IMR-90 (cell line): ENCODE data around the gene ZNF175. TPM values are rescaled to one million over a fixed set of nuclear protein-coding genes. Genes with fewer than 3 reads are reported as not detected.

Experiments used
- ATAC-seq: fragments of 200-7000 bp; cut with Tn5 transposase; 2 replicates; pipeline ENCODE4 v1.9.1; 2020; ENCODE audit warnings: low read depth, mild to moderate bottlenecking, moderate library complexity
- BruUV-seq: library from RNA; stranded (reverse); fragments of 400-500 nt; replicated peaks from 2 replicates; lab custom pipeline; 2021; lab: Mats Ljungman, UMichigan
- CTCF ChIA-PET: fragments of 300-600 bp; formaldehyde crosslinking; extraction: SDS; loops from one replicate; lab custom pipeline; 2021; ENCODE audit warnings: antibody characterized with exemption; lab: Yijun Ruan, JAX
- POLR2A ChIA-PET: fragments of 300-600 bp; sonication (Branson Sonifier 250); formaldehyde crosslinking; loops from one replicate; lab custom pipeline; 2022; ENCODE audit warnings: antibody characterized with exemption; ENCODE audit not compliant: unreplicated experiment; lab: Charles Lee
- DNase-seq: peaks from one replicate; pipeline ENCODE4 v3.0.0; 2013
- H2AFZ ChIP-seq: replicated peaks from 2 replicates; pipeline ENCODE3; 2013; ENCODE audit warnings: low read length, mild to moderate bottlenecking; ENCODE audit not compliant: poor library complexity
- H2AK5ac ChIP-seq: 2 replicates; pipeline ENCODE4 v1.6.1; 2013; ENCODE audit warnings: low read depth, low read length, inconsistent platforms
- H2AK9ac ChIP-seq: replicated peaks from 2 replicates; pipeline ENCODE3; 2013; ENCODE audit warnings: mild to moderate bottlenecking, low read depth, low read length, moderate library complexity; ENCODE audit not compliant: poor library complexity
- H2BK120ac ChIP-seq: 2 replicates; pipeline ENCODE4 v1.6.1; 2013; ENCODE audit warnings: low read depth, low read length, inconsistent platforms
- H2BK15ac ChIP-seq: 3 replicates; pipeline ENCODE4 v1.6.1; 2013; ENCODE audit warnings: low read depth, low read length, inconsistent platforms
- H2BK20ac ChIP-seq: 2 replicates; pipeline ENCODE4 v1.6.1; 2013; ENCODE audit warnings: low read depth, mild to moderate bottlenecking, inconsistent platforms, low read length, moderate library complexity
- H2BK5ac ChIP-seq: 2 replicates; pipeline ENCODE4 v1.6.1; 2013; ENCODE audit warnings: mild to moderate bottlenecking, low read depth, low read length, inconsistent platforms; ENCODE audit not compliant: poor library complexity, severe bottlenecking
- H3K14ac ChIP-seq: replicated peaks from 2 replicates; pipeline ENCODE4 v1.6.1; 2013; ENCODE audit warnings: low read depth, low read length, inconsistent platforms
- H3K18ac ChIP-seq: 2 replicates; pipeline ENCODE4 v1.6.1; 2013; ENCODE audit warnings: low read depth, low read length, control low read depth
- H3K23ac ChIP-seq: 2 replicates; pipeline ENCODE4 v1.6.1; 2013; ENCODE audit warnings: low read depth, low read length, inconsistent platforms
- H3K27ac ChIP-seq: 2 replicates; pipeline ENCODE4 v1.5.1; 2013; ENCODE audit warnings: mild to moderate bottlenecking, control low read depth, low read length; ENCODE audit not compliant: insufficient read depth
- H3K27me3 ChIP-seq: 2 replicates; pipeline ENCODE4 v1.6.1; 2013; ENCODE audit warnings: low read length; ENCODE audit not compliant: control insufficient read depth, insufficient read depth
- H3K36me3 ChIP-seq: 2 replicates; pipeline ENCODE4 v1.6.1; 2013; ENCODE audit warnings: low read length, mixed read lengths; ENCODE audit not compliant: control insufficient read depth, insufficient read depth
- H3K4ac ChIP-seq: 2 replicates; pipeline ENCODE4 v1.6.1; 2013; ENCODE audit warnings: low read depth, low read length, inconsistent platforms
- H3K4me1 ChIP-seq: 2 replicates; pipeline ENCODE4 v1.6.1; 2013; ENCODE audit warnings: low read length, mixed read lengths; ENCODE audit not compliant: control insufficient read depth, insufficient read depth
- H3K4me2 ChIP-seq: 2 replicates; pipeline ENCODE4 v1.6.1; 2013; ENCODE audit warnings: low read depth, mild to moderate bottlenecking, control low read depth, low read length, moderate library complexity
- H3K4me3 ChIP-seq: 2 replicates; pipeline ENCODE4 v1.5.1; 2013; ENCODE audit warnings: low read depth, mild to moderate bottlenecking, control low read depth, low read length, moderate library complexity; ENCODE audit not compliant: insufficient read depth
- H3K56ac ChIP-seq: 2 replicates; pipeline ENCODE4 v1.6.1; 2013; ENCODE audit warnings: low read length, inconsistent platforms; ENCODE audit not compliant: insufficient read depth; ENCODE audit errors: extremely low read depth
- H3K79me1 ChIP-seq, 2 experiments: 2 replicates each; pipeline ENCODE4 v1.6.1; 2013; ENCODE audit warnings: low read length in 2 of 2, inconsistent platforms in 1 of 2, low read depth in 1 of 2
- H3K9ac ChIP-seq: 2 replicates; pipeline ENCODE4 v1.6.1; 2013; ENCODE audit warnings: low read depth, low read length, control low read depth
- H3K9me1 ChIP-seq: 2 replicates; pipeline ENCODE4 v1.6.1; 2013; ENCODE audit warnings: low read length, inconsistent platforms; ENCODE audit not compliant: insufficient read depth
- H3K9me3 ChIP-seq: 2 replicates; pipeline ENCODE4 v1.6.1; 2013; ENCODE audit warnings: low read length; ENCODE audit not compliant: control insufficient read depth, insufficient read depth
- H4K20me1 ChIP-seq: 2 replicates; pipeline ENCODE4 v1.6.1; 2013; ENCODE audit warnings: low read length, inconsistent platforms; ENCODE audit not compliant: insufficient read depth
- H4K5ac ChIP-seq: 2 replicates; pipeline ENCODE4 v1.6.1; 2013; ENCODE audit warnings: mild to moderate bottlenecking, low read depth, low read length, control low read depth
- H4K8ac ChIP-seq, 2 experiments: 2 replicates each; pipeline ENCODE4 v1.6.1; 2013; ENCODE audit warnings: low read depth in 2 of 2, low read length in 2 of 2, control low read depth in 1 of 2, inconsistent platforms in 1 of 2
- H4K91ac ChIP-seq: 2 replicates; pipeline ENCODE4 v1.6.1; 2013; ENCODE audit warnings: low read depth, low read length, inconsistent platforms; ENCODE audit not compliant: insufficient read depth
- BHLHE40 ChIP-seq: fragments of 150-350 bp; IDR thresholded peaks from 2 replicates; pipeline ENCODE4 v1.6.1; 2016; ENCODE audit warnings: mild to moderate bottlenecking, low read depth, low read length
- ELK1 ChIP-seq: fragments of 150-350 bp; IDR thresholded peaks from 2 replicates; pipeline ENCODE4 v1.6.1; 2016; ENCODE audit warnings: low read depth, mild to moderate bottlenecking, low read length, moderate library complexity, borderline replicate concordance
- FOS ChIP-seq: fragments of 150-350 bp; IDR thresholded peaks from 2 replicates; pipeline ENCODE4 v1.6.1; 2016; ENCODE audit warnings: low read depth, low read length
- MAFK ChIP-seq: IDR thresholded peaks from 2 replicates; pipeline ENCODE4 v1.6.1; 2012; ENCODE audit warnings: low read depth, low read length, improper control_type of control experiment
- MAZ ChIP-seq: IDR thresholded peaks from 2 replicates; pipeline ENCODE4 v1.6.1; 2012; ENCODE audit warnings: low read depth, mild to moderate bottlenecking, low read length, improper control_type of control experiment, moderate library complexity, borderline replicate concordance
- NFE2L2 ChIP-seq: fragments of 150-350 bp; IDR thresholded peaks from 2 replicates; pipeline ENCODE4 v1.6.1; 2016; ENCODE audit warnings: low read depth, mild to moderate bottlenecking, low read length
- POLR2A ChIP-seq: IDR thresholded peaks from 2 replicates; pipeline ENCODE4 v1.6.1; 2012; ENCODE audit warnings: mild to moderate bottlenecking, low read depth, low read length
- RFX5 ChIP-seq: IDR thresholded peaks from 2 replicates; pipeline ENCODE4 v1.8.0; 2012; ENCODE audit warnings: low read depth, mild to moderate bottlenecking, low read length, moderate library complexity
- USF2 ChIP-seq: fragments of 150-350 bp; IDR thresholded peaks from 2 replicates; pipeline ENCODE4 v1.6.1; 2017; ENCODE audit warnings: mild to moderate bottlenecking, antibody characterized with exemption, low read length, low read depth
- WGBS, 2 experiments: methylation state at CpG; one replicate each; pipeline versions ENCODE4 v1.1.5 to v1.1.7; 2013; ENCODE audit warnings: missing lambda C conversion rate in 2 of 2; ENCODE audit not compliant: insufficient read length in 1 of 2; ENCODE audit errors: extremely low coverage in 2 of 2; 5-methylcytosine and 5-hydroxymethylcytosine counted together
- dilution Hi-C: fragments of 300-500 bp; cut with HindIII; formaldehyde crosslinking; loops from one replicate; pipeline ENCODE4 v1.14.3; 2018; ENCODE audit warnings: low sequenced_read_pairs; ENCODE audit not compliant: unreplicated experiment
- in situ Hi-C: fragments of 300-500 bp; cut with MboI; formaldehyde crosslinking; loops from 3 replicates; pipeline ENCODE4 v1.14.3; 2019; ENCODE audit warnings: low sequenced_read_pairs, inconsistent platforms, mixed read lengths
- intact Hi-C: fragments of 100-400 bp; cut with micrococcal nuclease; formaldehyde crosslinking; loops from 2 replicates; pipeline ENCODE4 v1.10.0; 2022
- polyA plus RNA-seq, 3 experiments: library from polyadenylated mRNA; depleted of rRNA; stranded (reverse); fragments of >200 nt; gene quantifications; 2 replicates each; pipeline ENCODE4 v1.2.3, GENCODE V29; 2012; ENCODE audit warnings: low replicate concordance in 1 of 3
- total RNA-seq: library from RNA; depleted of rRNA; stranded (reverse); fragments of >200 nt; gene quantifications from 2 replicates; pipeline ENCODE4 v1.2.3, GENCODE V29; 2012
- TF ChIP-seq, protein P1 (sequence below): conservative IDR thresholded peaks from 2 replicates; pipeline ENCODE4 v1.5.1; 2012; ENCODE audit warnings: mild to moderate bottlenecking, low read depth, low read length, improper control_type of control experiment

Gene ZNF175
- total and polyA plus RNA-seq, 2 of the 4 experiments (the other 2 are of a cell fraction): 3.6 to 8.4 TPM

GRCh38 chr19:51521781-51522180, 49.3 kb upstream of the ZNF175 start:
- dilution Hi-C loops (no loop called here), in situ Hi-C loops (no loop called here), intact Hi-C loops (no loop called here)
- Histone ChIP-seq H3K79me1 (no peaks in the 10 kb centered on the region), H3K27ac (no peak overlapping the region), H2BK5ac (no peak overlapping the region), H2BK15ac (no peak overlapping the region), H4K20me1 (no peaks in the 10 kb centered on the region), H3K36me3 (no peaks in the 10 kb centered on the region), H3K4ac (no peak overlapping the region), H2AK9ac (no peak overlapping the region), H3K9me1 (no peaks in the 10 kb centered on the region), H2AFZ (no peak overlapping the region), H3K18ac (no peak overlapping the region), H3K4me2 (no peak overlapping the region), H3K4me3 (no peak overlapping the region), H3K14ac (no peak overlapping the region), H3K27me3 (no peaks in the 10 kb centered on the region), H2AK5ac (no peak overlapping the region), H3K9ac (no peak overlapping the region), H3K4me1 (no peaks in the 10 kb centered on the region), H2BK120ac (no peak overlapping the region), H3K23ac (no peak overlapping the region), H4K5ac (no peak overlapping the region), H2BK20ac (no peak overlapping the region), H4K91ac (no peak overlapping the region), H3K9me3 (no peaks in the 10 kb centered on the region), H4K8ac (no peak overlapping the region), H3K56ac (no peak overlapping the region)
- ATAC-seq (no peak), DNase-seq (no peak)
- no CpG with 5 or more reads among the region's 2 CpGs for WGBS, 2 experiments
- POLR2A ChIA-PET: no interaction called here
- TF ChIP-seq FOS (no peak), USF2 (no peak), ELK1 (no peak), BHLHE40 (no peak), MAZ (no peak), RFX5 (no peak), POLR2A (no peak), NFE2L2 (no peak), MAFK (no peak)
- TF ChIP-seq, protein P1, sequence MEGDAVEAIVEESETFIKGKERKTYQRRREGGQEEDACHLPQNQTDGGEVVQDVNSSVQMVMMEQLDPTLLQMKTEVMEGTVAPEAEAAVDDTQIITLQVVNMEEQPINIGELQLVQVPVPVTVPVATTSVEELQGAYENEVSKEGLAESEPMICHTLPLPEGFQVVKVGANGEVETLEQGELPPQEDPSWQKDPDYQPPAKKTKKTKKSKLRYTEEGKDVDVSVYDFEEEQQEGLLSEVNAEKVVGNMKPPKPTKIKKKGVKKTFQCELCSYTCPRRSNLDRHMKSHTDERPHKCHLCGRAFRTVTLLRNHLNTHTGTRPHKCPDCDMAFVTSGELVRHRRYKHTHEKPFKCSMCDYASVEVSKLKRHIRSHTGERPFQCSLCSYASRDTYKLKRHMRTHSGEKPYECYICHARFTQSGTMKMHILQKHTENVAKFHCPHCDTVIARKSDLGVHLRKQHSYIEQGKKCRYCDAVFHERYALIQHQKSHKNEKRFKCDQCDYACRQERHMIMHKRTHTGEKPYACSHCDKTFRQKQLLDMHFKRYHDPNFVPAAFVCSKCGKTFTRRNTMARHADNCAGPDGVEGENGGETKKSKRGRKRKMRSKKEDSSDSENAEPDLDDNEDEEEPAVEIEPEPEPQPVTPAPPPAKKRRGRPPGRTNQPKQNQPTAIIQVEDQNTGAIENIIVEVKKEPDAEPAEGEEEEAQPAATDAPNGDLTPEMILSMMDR: no peak
- CTCF ChIA-PET: no interaction called here
- BruUV-seq: no TSS peak
